Neuronal stem cell (in vitro differentiated cells): Measurements from ENCODE around the gene NOS3.

Experiments used
- DNase-seq: peaks from one replicate; pipeline ENCODE4 v3.0.0-alpha.2; 2013; ENCODE audit warnings: low spot score
- H2AFZ ChIP-seq: one replicate; pipeline ENCODE4 v1.6.1; 2013; ENCODE audit warnings: mild to moderate bottlenecking, low read length, inconsistent platforms
- H2AK5ac ChIP-seq: 2 replicates; pipeline ENCODE4 v1.6.1; 2013; ENCODE audit warnings: low read depth, mild to moderate bottlenecking, inconsistent platforms, low read length, moderate library complexity, mixed read lengths
- H2BK120ac ChIP-seq: 2 replicates; pipeline ENCODE4 v1.6.1; 2013; ENCODE audit warnings: low read depth, mild to moderate bottlenecking, inconsistent platforms, low read length, moderate library complexity, mixed read lengths
- H2BK12ac ChIP-seq: one replicate; pipeline ENCODE4 v1.6.1; 2013; ENCODE audit warnings: low read length, inconsistent platforms
- H2BK15ac ChIP-seq: 2 replicates; pipeline ENCODE4 v1.6.1; 2013; ENCODE audit warnings: mild to moderate bottlenecking, low read length, inconsistent platforms, mixed read lengths
- H2BK5ac ChIP-seq: one replicate; pipeline ENCODE4 v1.6.1; 2013; ENCODE audit warnings: inconsistent platforms, mild to moderate bottlenecking, low read length, moderate library complexity
- H3K14ac ChIP-seq: one replicate; pipeline ENCODE4 v1.6.1; 2013; ENCODE audit warnings: low read length, inconsistent platforms
- H3K18ac ChIP-seq: 2 replicates; pipeline ENCODE4 v1.6.1; 2013; ENCODE audit warnings: low read length, inconsistent platforms
- H3K23ac ChIP-seq: 2 replicates; pipeline ENCODE4 v1.6.1; 2013; ENCODE audit warnings: low read depth, mild to moderate bottlenecking, mixed read lengths, low read length, inconsistent platforms; ENCODE audit not compliant: poor library complexity
- H3K27ac ChIP-seq: replicated peaks from 3 replicates; pipeline ENCODE4 v1.5.1; 2013; ENCODE audit warnings: low read length, inconsistent platforms
- H3K27me3 ChIP-seq, 3 experiments: 2 replicates each; pipeline ENCODE4 v1.6.1; 2013; ENCODE audit warnings: low read length in 3 of 3, mild to moderate bottlenecking in 2 of 3, inconsistent platforms in 1 of 3, low read depth in 1 of 3, mixed read lengths in 1 of 3, moderate library complexity in 1 of 3; ENCODE audit not compliant: control insufficient read depth in 3 of 3, insufficient read depth in 3 of 3
- H3K36me3 ChIP-seq, 2 donors: replicated peaks in 1 of 2; 2 replicates each; pipeline ENCODE4 v1.6.1; 2013; ENCODE audit warnings: low read length in 2 of 2; ENCODE audit not compliant: control insufficient read depth in 2 of 2, insufficient read depth in 2 of 2
- H3K4ac ChIP-seq: 2 replicates; pipeline ENCODE4 v1.6.1; 2013; ENCODE audit warnings: inconsistent platforms, mild to moderate bottlenecking, low read length, moderate library complexity
- H3K4me1 ChIP-seq, 2 donors: 1 replicate in 1 of 2; 2 replicates in 1 of 2; pipeline ENCODE4 v1.6.1; 2013; ENCODE audit warnings: low read length in 2 of 2, low read depth in 1 of 2; ENCODE audit not compliant: control insufficient read depth in 2 of 2, insufficient read depth in 1 of 2
- H3K4me2 ChIP-seq: one replicate; pipeline ENCODE4 v1.6.1; 2013; ENCODE audit warnings: mild to moderate bottlenecking, low read length, inconsistent platforms; ENCODE audit not compliant: insufficient read depth, poor library complexity, severe bottlenecking
- H3K4me3 ChIP-seq, 2 donors: 2 replicates each; pipeline ENCODE4 v1.5.1; 2013; ENCODE audit warnings: low read length in 2 of 2, mild to moderate bottlenecking in 2 of 2, inconsistent platforms in 1 of 2, moderate library complexity in 1 of 2
- H3K79me1 ChIP-seq: one replicate; pipeline ENCODE4 v1.6.1; 2013; ENCODE audit warnings: low read depth, mild to moderate bottlenecking, inconsistent platforms, low read length, moderate library complexity
- H3K9ac ChIP-seq: one replicate; pipeline ENCODE4 v1.6.1; 2013; ENCODE audit warnings: mild to moderate bottlenecking, low read depth, low read length, inconsistent platforms; ENCODE audit not compliant: poor library complexity
- H3K9me3 ChIP-seq, 2 donors: replicated peaks in 1 of 2; 2 replicates each; pipeline versions ENCODE3 to v1.6.1; 2013; ENCODE audit warnings: low read length in 2 of 2, mild to moderate bottlenecking in 2 of 2, inconsistent platforms in 1 of 2, low read depth in 1 of 2, mixed read lengths in 1 of 2, moderate library complexity in 1 of 2; ENCODE audit not compliant: control insufficient read depth in 2 of 2, insufficient read depth in 1 of 2
- H4K8ac ChIP-seq: one replicate; pipeline ENCODE4 v1.6.1; 2013; ENCODE audit warnings: low read depth, mild to moderate bottlenecking, inconsistent platforms, low read length, moderate library complexity
- H4K91ac ChIP-seq: one replicate; pipeline ENCODE4 v1.6.1; 2013; ENCODE audit warnings: low read length, low read depth, mild to moderate bottlenecking, inconsistent platforms; ENCODE audit not compliant: poor library complexity
- WGBS, 2 donors: extraction: QIAGEN DNeasy Blood & Tissue Kit; methylation state at CpG; one replicate each; pipeline ENCODE4 v1.1.7; 2013; ENCODE audit warnings: missing lambda C conversion rate in 2 of 2, mixed read lengths in 1 of 2; ENCODE audit not compliant: insufficient read length in 2 of 2, insufficient replicate concordance in 1 of 2; ENCODE audit errors: extremely low coverage in 2 of 2; 5-methylcytosine and 5-hydroxymethylcytosine counted together

The NOS3 gene

DNA sequence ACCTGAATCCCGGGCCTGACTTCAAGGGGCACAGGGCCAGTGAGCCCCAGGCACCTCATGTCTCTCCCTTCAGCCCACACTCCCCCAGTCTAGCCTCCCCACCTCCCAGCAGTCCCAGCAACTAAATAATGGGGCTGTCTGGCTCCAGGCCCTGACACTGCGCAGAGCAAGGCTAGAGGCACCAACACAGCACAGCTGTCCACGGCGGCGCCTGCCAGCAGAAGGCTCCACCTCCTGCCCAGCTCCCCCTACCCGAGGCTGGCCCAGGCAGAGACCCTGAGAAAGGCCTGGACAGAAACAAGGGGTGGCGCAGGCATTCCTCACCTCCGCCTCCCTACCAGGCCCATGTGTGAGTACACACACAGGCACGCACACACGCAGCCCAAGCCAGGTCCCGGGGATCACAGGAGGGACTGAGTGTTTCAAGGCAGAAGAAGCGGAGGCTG, 18.8 kb upstream of the NOS3 start:
- no peaks in the 10 kb centered on the region for H3K9me3 ChIP-seq
- DNase-seq, result no peak
- H2BK12ac ChIP-seq, result peak overlapping the region; percentile 86
- no peak overlapping the region for H3K4me2 ChIP-seq
- peaks cover 46 to 51% of the 10 kb centered on the region in 2 donors for H3K4me1 ChIP-seq
- H4K91ac ChIP-seq, result no peak overlapping the region
- H3K9ac ChIP-seq, result peak overlapping the region; percentile 73
- H2BK120ac ChIP-seq, result peak overlapping the region; percentile 4
- peak overlapping the region; percentile 88 for H2BK5ac ChIP-seq
- H2BK15ac ChIP-seq, result peak overlapping the region; percentile 34
- no peak overlapping the region for H3K14ac ChIP-seq
- peak overlapping the region; percentile 1 for H3K23ac ChIP-seq
- H3K36me3 ChIP-seq, result no peaks in the 10 kb centered on the region
- H4K8ac ChIP-seq, result no peak overlapping the region
- no CpG with 5 or more reads among the region's 12 CpGs for WGBS, 2 donors
- H2AK5ac ChIP-seq, result peak overlapping the region; percentile 9
- peak overlapping the region; percentile 53 for H3K18ac ChIP-seq
- peak overlapping the region; percentile 64 for H3K27ac ChIP-seq
- no peak overlapping the region for H2AFZ ChIP-seq
- H3K4me3 ChIP-seq, result no peak overlapping the region
- H3K4ac ChIP-seq, result no peak overlapping the region
- H3K79me1 ChIP-seq, result no peaks in the 10 kb centered on the region
- H3K27me3 ChIP-seq, result peaks cover 0 to 14% (median 8%) of the 10 kb centered on the region in 3 experiments

DNA sequence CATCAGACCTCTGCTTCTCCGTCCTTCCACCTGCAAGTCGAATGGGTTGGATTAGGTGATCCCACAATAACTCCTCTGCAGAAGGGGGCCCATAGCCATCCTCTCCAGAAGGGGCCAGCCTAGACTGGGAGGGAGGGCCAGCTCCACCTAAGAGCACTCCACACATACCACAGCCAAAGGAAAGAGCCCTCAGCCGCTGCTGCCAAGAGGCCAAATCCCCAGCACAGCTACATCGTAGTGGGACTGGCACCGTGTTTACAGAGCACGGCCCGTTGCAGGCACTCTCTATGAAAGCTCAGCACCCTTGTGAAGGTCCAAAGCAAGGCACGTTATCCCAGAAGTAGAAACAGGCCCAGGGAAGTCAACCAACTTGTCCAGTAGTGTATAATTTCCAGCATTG, 18.1 kb upstream of the NOS3 start:
- H3K79me1 ChIP-seq, result peaks cover 3% of the 10 kb centered on the region
- peaks cover 50 to 55% of the 10 kb centered on the region in 2 donors for H3K4me1 ChIP-seq
- H3K14ac ChIP-seq, result no peak overlapping the region
- no peak overlapping the region for H3K4me3 ChIP-seq
- H3K27ac ChIP-seq, result no peak overlapping the region
- H3K23ac ChIP-seq, result no peak overlapping the region
- no peak overlapping the region for H3K4me2 ChIP-seq
- H3K18ac ChIP-seq, result no peak overlapping the region
- H2BK120ac ChIP-seq, result peak overlapping the region; percentile 4
- DNase-seq, result no peak
- H2AFZ ChIP-seq, result no peak overlapping the region
- H3K4ac ChIP-seq, result no peak overlapping the region
- WGBS, 2 donors, result no CpG with 5 or more reads among the region's 8 CpGs
- H3K36me3 ChIP-seq, result no peaks in the 10 kb centered on the region
- no peak overlapping the region for H2AK5ac ChIP-seq
- no peak overlapping the region for H2BK12ac ChIP-seq
- H2BK5ac ChIP-seq, result peak overlapping the region; percentile 88
- H3K9ac ChIP-seq, result no peak overlapping the region
- no peak overlapping the region for H4K91ac ChIP-seq
- peaks cover 0 to 17% (median 8%) of the 10 kb centered on the region in 3 experiments for H3K27me3 ChIP-seq
- H3K9me3 ChIP-seq, result no peaks in the 10 kb centered on the region
- no peak overlapping the region for H4K8ac ChIP-seq
- no peak overlapping the region for H2BK15ac ChIP-seq

DNA sequence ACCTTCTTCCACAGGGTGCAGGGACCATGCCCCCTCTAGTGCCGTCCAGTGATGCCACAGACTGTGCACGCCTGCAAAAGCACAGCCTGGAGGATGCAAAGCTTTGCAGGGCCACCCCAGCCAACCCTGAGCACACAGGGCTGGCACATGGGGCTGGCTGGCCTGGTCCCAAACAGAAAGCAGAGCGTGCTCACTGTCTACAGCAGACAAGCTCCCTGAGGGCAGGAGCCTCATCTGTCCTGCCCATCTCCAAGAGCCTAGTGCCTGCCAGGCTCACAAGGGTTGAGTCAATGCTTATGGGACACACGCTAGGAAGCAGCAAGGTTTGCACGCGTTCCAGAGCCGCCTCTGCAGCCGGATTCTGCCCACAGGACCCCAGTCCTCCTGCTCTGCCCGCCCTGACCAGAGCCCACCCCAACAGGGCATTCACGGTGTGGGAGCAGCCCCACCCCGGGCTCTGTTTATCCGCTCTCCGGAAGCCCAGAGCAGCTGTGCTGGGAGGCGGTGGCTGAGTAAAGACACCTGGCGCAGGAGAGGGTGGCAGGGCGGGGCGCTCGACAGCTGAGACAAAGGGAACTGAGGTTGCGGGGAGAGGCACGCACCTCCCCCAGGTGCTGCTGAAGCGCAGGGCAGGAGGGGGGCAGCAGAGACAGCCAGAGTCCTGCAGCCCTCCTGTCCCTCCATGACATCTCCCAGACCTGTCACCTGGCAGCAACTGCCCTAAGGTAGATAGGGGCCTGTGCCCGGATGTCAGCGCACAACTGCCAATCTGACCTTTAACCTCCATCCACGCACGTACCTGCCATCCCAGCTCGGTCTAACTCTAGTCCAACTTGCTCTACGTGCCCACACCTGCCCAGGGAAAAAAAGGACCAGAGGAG, 17.0 kb upstream of the NOS3 start:
- no peaks in the 10 kb centered on the region for H3K9me3 ChIP-seq
- peak overlapping the region; percentile 4 for H2BK15ac ChIP-seq
- no peak overlapping the region for H4K91ac ChIP-seq
- no peak overlapping the region for H2BK120ac ChIP-seq
- H3K4me2 ChIP-seq, result no peak overlapping the region
- no peak overlapping the region for H2AFZ ChIP-seq
- peak overlapping the region; percentile 53 for H2BK12ac ChIP-seq
- peaks cover 53% of the 10 kb centered on the region in 2 donors for H3K4me1 ChIP-seq
- DNase-seq, result no peak
- peak overlapping the region; percentile 93 for H2AK5ac ChIP-seq
- H3K9ac ChIP-seq, result no peak overlapping the region
- no peaks in the 10 kb centered on the region for H3K36me3 ChIP-seq
- no peak overlapping the region for H3K4me3 ChIP-seq
- H4K8ac ChIP-seq, result no peak overlapping the region
- no peak overlapping the region for H3K27ac ChIP-seq
- peak overlapping the region; percentile 24 for H3K18ac ChIP-seq
- no CpG with 5 or more reads among the region's 27 CpGs for WGBS, 2 donors
- H3K79me1 ChIP-seq, result peaks cover 3% of the 10 kb centered on the region
- no peak overlapping the region for H3K4ac ChIP-seq
- peaks cover 0 to 17% (median 8%) of the 10 kb centered on the region in 3 experiments for H3K27me3 ChIP-seq
- peak overlapping the region; percentile 58 for H3K23ac ChIP-seq
- H3K14ac ChIP-seq, result no peak overlapping the region
- peak overlapping the region; percentile 56 for H2BK5ac ChIP-seq
